Esophagus muscularis mucosa (tissue), 4 donors: ENCODE measurements around the gene CIRBP. TPM values are rescaled to one million over a fixed set of nuclear protein-coding genes. Genes with fewer than 3 reads are reported as not detected.
"Not testable (repeated sequence)": the region's sequence is repeated elsewhere in the genome, so short reads cannot be mapped to it uniquely, and the experiment has no call there.

ENCODE experiments used
- DNase-seq: peaks from one replicate; pipeline ENCODE4 v3.0.0-alpha.2; 2017; ENCODE audit errors: extremely low spot score
- H3K27ac ChIP-seq, 4 donors: fragments of 200-600 bp; sonication (generic); replicated peaks in 1 of 4; 1 replicate in 3 of 4; 2 replicates in 1 of 4; pipeline ENCODE4 v1.5.1; 2016 to 2019; ENCODE audit warnings: mild to moderate bottlenecking in 1 of 4
- H3K27me3 ChIP-seq, 4 donors: fragments of 200-600 bp; sonication (generic); one replicate each; pipeline versions ENCODE4 v1.5.1 to v1.6.0; 2016 to 2019
- H3K36me3 ChIP-seq, 4 donors: fragments of 200-600 bp; sonication (generic); one replicate each; pipeline ENCODE4 v1.5.1; 2016 to 2019
- H3K4me1 ChIP-seq, 4 donors: fragments of 200-600 bp; sonication (generic); one replicate each; pipeline ENCODE4 v1.5.1; 2016 to 2019
- H3K4me3 ChIP-seq, 4 donors: fragments of 200-600 bp; sonication (generic); 1 replicate in 2 of 4; 2 replicates in 2 of 4; pipeline ENCODE4 v1.5.1; 2016 to 2019; ENCODE audit warnings: mild to moderate bottlenecking in 4 of 4, moderate library complexity in 1 of 4
- H3K9me3 ChIP-seq, 4 donors: fragments of 200-600 bp; sonication (generic); 1 replicate in 3 of 4; 2 replicates in 1 of 4; pipeline ENCODE4 v1.5.1; 2016 to 2019
- CTCF ChIP-seq, 3 experiments: fragments of 200-600 bp in 2 of 3; fragments of 450-650 bp in 1 of 3; sonication (generic) in 2 of 3; IDR thresholded peaks; one replicate each; pipeline ENCODE4 v1.5.1; 2017 to 2019; ENCODE audit warnings: antibody characterized with exemption in 3 of 3, mild to moderate bottlenecking in 2 of 3, moderate library complexity in 1 of 3
- EP300 ChIP-seq: sonication (generic); formaldehyde crosslinking; IDR thresholded peaks from one replicate; pipeline ENCODE4 v1.6.1; 2017; ENCODE audit warnings: antibody characterized with exemption
- POLR2A ChIP-seq: fragments of 450-650 bp; IDR thresholded peaks from one replicate; pipeline ENCODE4 v1.6.1; 2017; ENCODE audit warnings: antibody characterized with exemption, moderate library complexity, mild to moderate bottlenecking, low read depth
- POLR2AphosphoS5 ChIP-seq, 2 donors: sonication (generic); formaldehyde crosslinking; IDR thresholded peaks; one replicate each; pipeline ENCODE4 v1.6.1; 2017; ENCODE audit warnings: antibody characterized with exemption in 2 of 2
- WGBS: methylation state at CpG from one replicate; pipeline ENCODE4 v1.1.5; 2018; 5-methylcytosine and 5-hydroxymethylcytosine counted together
- intact Hi-C: fragments of 100-400 bp; cut with DNase I; formaldehyde crosslinking; loops from one replicate; pipeline ENCODE4 v1.15.1; 2023
- total RNA-seq, 4 donors: library from RNA; depleted of rRNA; stranded (reverse); fragments of >200 nt; gene quantifications; one replicate each; pipeline versions ENCODE4 v1.1.0 to v1.2.1, GENCODE V29; 2016

CIRBP gene
- total RNA-seq, 4 donors from 2014 or later, result 236 to 601 (median 429) TPM

DNA sequence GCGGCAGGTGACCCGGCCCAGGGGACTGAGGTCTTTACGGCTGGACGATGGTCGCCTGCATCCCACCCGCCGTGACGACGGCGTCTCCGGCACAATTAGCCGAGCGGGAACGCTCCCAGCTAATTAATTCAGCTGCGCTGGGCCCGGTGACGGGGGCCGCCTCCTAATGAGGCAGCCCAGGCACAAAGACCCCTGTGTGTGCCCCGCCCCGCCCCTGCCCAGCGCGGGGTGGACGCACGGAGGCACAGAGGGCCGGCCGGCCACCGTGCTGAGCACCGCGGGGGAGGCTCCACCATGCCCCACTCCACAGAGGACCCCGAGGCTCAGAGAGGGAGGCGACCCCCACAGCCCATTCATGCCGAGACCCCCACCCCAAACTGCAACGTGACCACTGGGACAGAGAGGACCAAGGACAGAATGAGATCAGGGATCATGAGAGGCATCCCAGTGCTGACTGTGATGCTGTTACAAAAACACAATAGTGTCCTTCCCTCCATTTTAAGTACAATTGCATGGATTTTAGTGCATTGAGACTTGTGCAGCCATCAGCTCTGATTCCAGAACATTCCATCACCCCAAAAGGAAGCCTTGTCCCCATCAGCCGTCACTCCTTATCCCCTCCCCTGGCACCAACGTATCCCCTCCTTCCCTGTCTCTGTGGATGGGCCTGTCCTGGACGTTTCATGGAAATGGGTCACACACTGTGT lies 33.6 kb downstream of the CIRBP start:
- intact Hi-C loops, result no loop called here
- WGBS, result 70% methylated on average over 20 of the region's 36 CpGs
- no peaks in the 10 kb centered on the region for H3K27me3 ChIP-seq
- TF ChIP-seq CTCF (IDR thresholded peaks at IDR 0.05), result no peak
- TF ChIP-seq EP300, result no peak
- TF ChIP-seq POLR2A, result no peak
- no peak for TF ChIP-seq POLR2AphosphoS5 (IDR thresholded peaks at IDR 0.05)
- no peak overlapping the region for H3K27ac ChIP-seq
- H3K36me3 ChIP-seq, result no peaks in the 10 kb centered on the region
- no peak for DNase-seq
- H3K4me1 ChIP-seq, result no peaks in the 10 kb centered on the region
- no peaks in the 10 kb centered on the region for H3K9me3 ChIP-seq
- H3K4me3 ChIP-seq, result no peak overlapping the region

DNA sequence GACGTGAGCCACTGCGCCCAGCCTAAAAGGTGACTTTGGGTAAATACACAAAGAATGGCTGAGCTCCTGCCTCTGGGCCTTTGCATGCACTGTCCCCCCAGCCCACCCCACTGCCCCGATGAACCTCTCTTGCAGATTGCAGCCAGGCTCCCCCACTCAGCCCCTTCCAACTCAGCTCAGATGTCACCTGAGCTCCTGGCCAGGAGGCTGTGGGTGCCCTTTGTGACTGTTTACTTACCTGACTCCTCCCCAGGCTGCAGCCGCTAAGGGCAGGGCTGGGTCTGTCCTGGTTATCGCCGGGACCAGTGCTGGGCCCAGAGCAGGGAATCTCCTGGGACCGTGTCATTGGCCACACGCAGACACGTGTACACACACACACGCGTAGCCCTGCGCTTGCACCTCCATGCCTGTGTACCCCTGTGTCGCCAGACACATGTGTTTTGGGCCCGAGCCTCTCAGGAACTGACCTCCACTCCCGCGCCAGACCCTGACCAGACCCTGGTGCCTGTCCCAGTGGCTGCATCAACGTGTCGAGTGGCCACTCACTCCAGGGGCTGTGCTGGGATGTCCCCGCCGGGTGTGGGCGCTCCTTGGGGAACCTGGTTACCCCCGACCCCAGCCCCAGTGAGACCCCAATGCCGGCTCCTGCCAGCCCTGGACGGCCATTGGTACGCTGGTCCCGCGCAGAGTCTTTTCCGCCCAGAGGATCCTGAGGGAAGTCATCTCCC lies 35.2 kb downstream of the CIRBP start:
- H3K4me3 ChIP-seq, result no peak overlapping the region
- H3K27ac ChIP-seq, result no peak overlapping the region
- WGBS, result 87% methylated on average over 19 of the region's 28 CpGs
- no peaks in the 10 kb centered on the region for H3K9me3 ChIP-seq
- DNase-seq, result no peak
- TF ChIP-seq POLR2A (no peak), POLR2AphosphoS5 (IDR thresholded peaks at IDR 0.05) (no peak), EP300 (no peak), CTCF (IDR thresholded peaks at IDR 0.05) (no peak)
- H3K4me1 ChIP-seq, result no peaks in the 10 kb centered on the region
- intact Hi-C loops, result no loop called here
- peaks cover 0 to 5% (median 0%) of the 10 kb centered on the region in 4 donors for H3K27me3 ChIP-seq
- H3K36me3 ChIP-seq, result no peaks in the 10 kb centered on the region

DNA sequence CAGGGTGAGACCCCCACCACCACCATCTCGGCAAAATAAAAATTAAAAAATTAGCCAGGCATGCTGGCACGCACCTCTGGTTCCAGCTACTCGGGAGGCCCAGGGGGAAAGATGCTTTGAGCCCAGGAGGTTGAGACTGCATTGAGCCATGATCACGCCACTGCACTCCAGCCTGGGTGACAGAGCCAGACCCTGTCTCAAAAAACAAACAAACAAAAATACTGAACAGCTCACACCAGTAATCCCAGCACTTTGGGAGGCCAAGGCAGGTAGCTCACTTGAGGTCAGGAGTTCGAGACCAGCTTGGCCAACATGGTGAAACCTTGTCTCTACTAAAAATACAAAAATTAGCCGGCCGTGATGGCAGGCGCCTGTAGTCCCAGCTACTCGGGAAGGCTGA lies 36.2 kb downstream of the CIRBP start:
- DNase-seq, H3K4me1 ChIP-seq, intact Hi-C loops, H3K36me3 ChIP-seq, H3K9me3 ChIP-seq, H3K4me3 ChIP-seq, H3K27ac ChIP-seq: not testable (repeated sequence)
- 91% methylated on average over 9 of the region's 9 CpGs for WGBS
- H3K27me3 ChIP-seq, result peaks cover 0 to 15% (median 0%) of the 10 kb centered on the region in 4 donors

DNA sequence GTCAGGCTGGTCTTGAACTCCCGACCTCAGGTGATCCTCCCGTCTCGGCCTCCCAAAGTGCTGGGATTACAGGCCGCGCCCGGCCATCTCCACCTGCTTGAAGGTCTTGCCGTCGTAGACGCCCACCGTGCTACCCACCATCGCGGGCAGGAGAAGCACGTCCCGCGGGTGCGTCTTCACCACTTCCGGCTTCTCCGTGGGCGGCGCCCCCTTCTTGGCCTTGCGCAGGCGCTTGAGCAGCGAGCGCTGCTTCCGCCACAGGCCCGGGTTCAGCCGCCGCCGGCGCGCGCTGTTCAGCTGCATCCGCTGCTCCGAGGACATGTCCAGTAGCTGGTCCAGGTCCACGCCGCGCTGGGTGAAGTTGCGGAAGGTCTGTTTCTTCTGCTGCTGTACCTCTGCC lies 38.2 kb downstream of the CIRBP start:
- DNase-seq, result no peak
- peaks cover 0 to 34% (median 0%) of the 10 kb centered on the region in 4 donors for H3K27me3 ChIP-seq
- H3K9me3 ChIP-seq, result no peaks in the 10 kb centered on the region
- TF ChIP-seq EP300 (no peak), POLR2AphosphoS5 (IDR thresholded peaks at IDR 0.05) (no peak), CTCF (IDR thresholded peaks at IDR 0.05) (no peak)
- no peaks in the 10 kb centered on the region for H3K4me1 ChIP-seq
- H3K27ac ChIP-seq, result no peak overlapping the region
- no peak overlapping the region for H3K4me3 ChIP-seq
- 98% methylated on average over 6 of the region's 38 CpGs for whole genome bisulfite sequencing
- intact Hi-C loops, result no loop called here
- H3K36me3 ChIP-seq, result no peaks in the 10 kb centered on the region

GRCh38 chr19:1307755-1308303 lies 38.7 kb downstream of the CIRBP start:
- WGBS, result 97% methylated on average over 9 of the region's 20 CpGs
- Histone ChIP-seq H3K27ac (no peak overlapping the region), H3K4me3 (no peak overlapping the region), H3K4me1 (no peaks in the 10 kb centered on the region), H3K27me3 (peaks cover 0 to 40% (median 0%) of the 10 kb centered on the region in 4 donors), H3K36me3 (no peaks in the 10 kb centered on the region), H3K9me3 (no peaks in the 10 kb centered on the region)
- TF ChIP-seq POLR2AphosphoS5 (IDR thresholded peaks at IDR 0.05) (no peak), POLR2A (no peak), EP300 (no peak), CTCF (IDR thresholded peaks at IDR 0.05) (no peak)
- DNase-seq, result no peak
- intact Hi-C loops, result no loop called here
